Adrenal gland (tissue), 5 donors: ENCODE measurements around the gene SCYGR4.

Source experiments
- CTCF ChIP-seq, 6 experiments: fragments of 450-650 bp in 4 of 6; fragments of 200-600 bp in 2 of 6; sonication (generic) in 1 of 6; IDR thresholded peaks; 1 replicate in 5 of 6; 2 replicates in 1 of 6; pipeline versions ENCODE4 v1.5.1 to v1.8.0; 2016 to 2021; ENCODE audit warnings: antibody characterized with exemption in 6 of 6, mild to moderate bottlenecking in 2 of 6, moderate library complexity in 1 of 6
- POLR2A ChIP-seq, 2 donors: fragments of 450-650 bp; IDR thresholded peaks; one replicate each; pipeline ENCODE4 v1.6.1; 2017; ENCODE audit warnings: antibody characterized with exemption in 2 of 2, mild to moderate bottlenecking in 2 of 2, moderate library complexity in 1 of 2
- donor health status: DM: no; HTN: no; CAD: no.

- no peak for TF ChIP-seq CTCF (IDR thresholded peaks at IDR 0.05)
- no peak for TF ChIP-seq POLR2A (IDR thresholded peaks at IDR 0.05)
Observed at GRCh38 chr2:227613272-227613660, 4.0 kb upstream of the SCYGR4 start.
